NCI-H524 (cell line): ENCODE data around the gene ERVH48-1.
"Not testable (repeated sequence)": the region's sequence is repeated elsewhere in the genome, so short reads cannot be mapped to it uniquely, and the experiment has no call there.

Experiments used
- DNase-seq, 2 experiments: peaks; one replicate each; lab custom pipeline; 2025; lab: John Stamatoyannopoulos, UW

Gene ERVH48-1

GRCh38 chr21:42939582-42940413, 14.4 kb upstream of the ERVH48-1 start:
- DNase-seq, result no peak

DNA sequence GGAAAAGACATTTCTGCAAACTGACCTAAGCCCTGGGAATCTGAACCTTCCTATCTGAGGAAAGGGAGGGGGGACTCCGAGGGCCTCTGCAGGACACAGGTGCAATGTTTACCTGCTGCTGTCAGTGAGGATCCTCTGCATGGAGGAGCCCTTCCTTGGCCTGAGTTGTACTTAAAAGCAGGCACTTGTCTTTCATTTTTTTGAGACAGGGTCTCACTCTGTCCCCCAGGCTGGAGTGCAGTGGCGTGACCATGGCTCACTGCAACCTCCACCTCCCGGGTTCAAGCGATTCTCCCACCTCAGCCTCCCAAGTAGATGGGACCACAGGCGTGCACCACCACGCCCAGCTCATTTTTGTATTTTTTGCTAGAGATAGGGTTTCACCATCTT, 13.2 kb upstream of the ERVH48-1 start:
- DNase-seq, result not testable (repeated sequence)

- DNase-seq, result no peak
Measured at GRCh38 chr21:42937960-42938605, 12.7 kb upstream of the ERVH48-1 start.

DNA sequence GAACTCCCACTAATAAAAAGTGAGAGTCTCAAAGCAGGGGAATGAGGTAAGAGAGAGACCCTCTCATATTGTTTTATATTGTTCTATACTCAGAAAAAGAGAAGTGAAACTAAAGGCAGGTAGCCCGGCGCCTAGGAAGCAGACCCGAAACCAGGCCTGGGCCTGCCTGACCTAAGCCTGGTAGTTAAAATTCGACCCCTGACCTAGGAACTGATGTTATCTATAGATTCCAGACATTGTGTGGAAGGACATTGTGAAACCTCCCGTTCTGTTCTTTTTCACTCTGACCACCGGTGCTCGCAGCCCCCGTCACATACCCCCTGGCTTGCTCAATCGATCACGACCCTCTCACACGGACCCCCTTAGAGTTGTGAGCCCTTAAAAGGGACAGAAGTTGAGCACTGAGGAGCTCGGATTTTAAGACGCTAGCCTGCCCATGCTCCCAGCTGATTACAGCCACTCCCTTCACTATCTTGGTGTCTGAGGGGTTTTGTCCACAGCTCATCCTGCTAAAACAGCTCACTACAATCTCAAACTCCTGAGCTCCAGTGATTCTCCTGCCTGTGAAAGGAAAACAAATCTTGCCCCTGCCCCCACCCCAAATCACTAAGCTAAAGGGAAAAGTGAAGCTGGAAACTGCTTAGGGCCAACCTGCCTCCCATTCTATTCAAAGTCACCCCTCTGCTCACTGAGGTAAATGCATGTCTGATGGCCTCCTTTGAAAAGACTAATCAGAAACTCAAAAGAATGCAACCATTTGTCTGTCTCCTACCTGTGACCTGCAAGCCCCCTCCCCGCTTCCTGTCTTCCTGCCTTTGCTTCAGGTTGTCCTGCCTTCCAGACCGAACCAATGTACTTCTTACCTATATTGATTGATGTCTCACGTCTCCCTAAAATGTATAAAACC, 11.9 kb upstream of the ERVH48-1 start:
- DNase-seq, result not testable (repeated sequence)

GRCh38 chr21:42936360-42936759, 10.9 kb upstream of the ERVH48-1 start:
- DNase-seq, result not testable (repeated sequence)

- not testable (repeated sequence) for DNase-seq
Measured at GRCh38 chr21:42933973-42934372, 8.5 kb upstream of the ERVH48-1 start.

DNA sequence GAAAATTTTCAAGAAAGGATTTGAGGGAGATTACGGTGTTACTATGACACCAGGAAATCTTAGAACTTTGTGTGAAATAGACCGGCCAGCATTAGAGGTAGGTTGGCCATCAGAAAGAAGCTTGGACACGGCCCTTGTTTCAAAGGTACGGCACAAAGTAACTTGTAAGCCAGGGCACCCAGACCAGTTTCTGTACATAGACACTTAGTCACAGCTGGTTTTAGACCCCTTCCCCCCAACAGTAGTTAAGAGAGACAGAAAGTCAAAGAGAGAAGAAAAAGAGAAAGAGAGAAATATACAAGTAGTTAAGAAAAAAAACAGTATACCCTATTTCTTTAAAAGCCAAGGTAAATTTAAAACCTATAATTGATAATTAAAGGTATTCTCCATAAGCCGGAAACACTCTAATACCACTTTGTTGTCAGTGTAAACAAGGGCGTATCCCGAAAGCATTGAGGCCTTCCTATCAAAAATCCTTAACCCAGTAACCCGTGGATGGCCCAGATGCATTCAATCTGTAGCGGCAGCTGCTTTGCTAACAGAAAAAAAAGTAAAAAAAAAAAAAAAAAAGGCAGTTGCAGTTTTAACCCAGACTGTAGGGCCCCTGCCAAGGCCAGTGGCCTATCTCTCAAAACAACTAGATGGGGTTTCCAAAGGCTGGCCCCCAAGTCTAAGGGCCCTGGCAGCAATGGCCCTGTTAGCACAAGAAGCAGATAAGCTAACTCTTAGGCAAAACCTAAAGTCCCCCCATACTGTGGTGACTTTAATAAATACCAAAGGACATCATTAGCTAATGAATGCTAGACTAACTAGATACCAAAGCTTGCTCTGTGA, 7.9 kb upstream of the ERVH48-1 start:
- not testable (repeated sequence) for DNase-seq

- not testable (repeated sequence) for DNase-seq
Measured at GRCh38 chr21:42932378-42933136, 7.1 kb upstream of the ERVH48-1 start.

GRCh38 chr21:42931560-42932235, 6.3 kb upstream of the ERVH48-1 start:
- no peak for DNase-seq

DNA sequence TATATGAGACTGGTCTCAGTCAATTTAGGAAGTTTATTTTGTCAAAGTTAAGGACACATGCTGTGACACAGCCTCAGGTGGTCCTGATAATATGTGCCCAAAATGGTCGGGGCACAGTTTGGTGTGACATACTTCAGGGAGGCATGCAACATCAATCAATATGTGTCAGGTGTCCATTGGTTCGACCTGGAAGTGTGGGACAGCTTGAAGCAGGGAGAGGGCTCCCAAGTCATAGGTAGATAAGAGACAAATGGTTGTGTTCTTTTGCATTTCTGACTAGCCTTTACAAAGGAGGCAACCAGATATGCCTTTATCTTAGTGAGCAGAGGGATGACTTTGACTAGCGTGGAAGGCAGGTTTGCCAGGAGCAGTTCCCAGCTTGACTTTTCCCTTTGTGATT, 4.5 kb upstream of the ERVH48-1 start:
- DNase-seq, result no peak

- not testable (repeated sequence) for DNase-seq
Measured at GRCh38 chr21:42927474-42928200, 2.2 kb upstream of the ERVH48-1 start.

DNA sequence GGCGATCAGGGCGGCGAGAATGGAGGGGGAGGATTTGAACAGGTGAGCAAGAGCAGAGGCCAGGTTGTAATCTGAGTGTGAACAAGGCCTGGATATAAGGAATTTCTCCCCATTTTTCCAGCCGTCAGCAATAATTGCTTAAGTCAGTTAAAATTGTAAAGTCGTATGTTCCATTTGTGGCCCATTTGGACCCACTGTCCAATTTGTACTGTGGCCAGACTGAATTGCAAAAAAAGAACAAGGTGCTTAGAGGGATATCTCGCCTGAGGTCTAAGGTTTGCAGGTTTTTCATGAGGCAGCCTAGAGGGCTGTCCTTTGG, 1.0 kb downstream of the ERVH48-1 start:
- no peak for DNase-seq

DNA sequence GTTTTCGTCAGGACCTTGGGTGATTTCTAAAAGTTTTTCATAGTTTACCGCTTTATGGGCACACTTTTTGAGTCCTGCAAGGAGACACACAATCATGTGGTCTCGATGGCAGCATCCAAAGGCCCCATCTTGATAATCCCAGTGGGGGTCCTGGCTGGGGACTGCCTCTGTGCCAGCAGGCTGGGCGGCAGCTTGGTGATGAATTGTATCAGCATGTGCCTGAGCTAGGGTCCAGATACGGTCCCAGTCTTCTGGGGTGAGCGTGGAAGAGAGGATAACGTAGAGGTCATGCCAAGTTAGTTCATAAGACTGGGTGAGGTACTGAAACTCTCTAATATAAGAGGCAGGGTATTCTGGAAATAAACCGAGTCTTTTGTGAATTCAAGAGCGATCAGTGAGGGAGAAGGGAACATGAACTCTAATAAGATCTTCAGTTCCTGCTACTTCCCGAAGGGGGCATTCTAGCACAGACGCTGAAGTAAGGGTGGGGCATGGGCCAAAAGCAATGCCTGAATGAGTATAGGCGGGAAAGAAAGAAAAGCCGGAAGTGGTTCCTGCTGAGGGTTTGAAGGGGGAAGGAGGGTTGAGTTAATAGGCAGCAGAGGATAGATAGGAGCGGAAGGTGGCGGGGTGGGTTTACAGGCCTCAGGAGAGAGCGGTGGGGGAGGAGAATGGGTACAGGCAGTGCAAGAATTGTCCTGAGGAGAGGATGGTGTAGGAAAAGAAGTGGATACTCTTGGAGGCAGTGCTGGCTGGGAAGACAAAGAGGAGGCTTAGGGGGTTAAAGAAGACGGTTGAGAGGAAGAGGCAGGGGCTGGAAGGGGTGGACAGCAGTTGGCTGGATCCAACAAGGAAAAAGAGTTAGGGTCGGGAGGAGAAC, 1.6 kb downstream of the ERVH48-1 start:
- DNase-seq, result peak; percentile 92 to 95

- DNase-seq, result no peak
Measured at GRCh38 chr21:42922918-42923317, 2.5 kb downstream of the ERVH48-1 start.

DNA sequence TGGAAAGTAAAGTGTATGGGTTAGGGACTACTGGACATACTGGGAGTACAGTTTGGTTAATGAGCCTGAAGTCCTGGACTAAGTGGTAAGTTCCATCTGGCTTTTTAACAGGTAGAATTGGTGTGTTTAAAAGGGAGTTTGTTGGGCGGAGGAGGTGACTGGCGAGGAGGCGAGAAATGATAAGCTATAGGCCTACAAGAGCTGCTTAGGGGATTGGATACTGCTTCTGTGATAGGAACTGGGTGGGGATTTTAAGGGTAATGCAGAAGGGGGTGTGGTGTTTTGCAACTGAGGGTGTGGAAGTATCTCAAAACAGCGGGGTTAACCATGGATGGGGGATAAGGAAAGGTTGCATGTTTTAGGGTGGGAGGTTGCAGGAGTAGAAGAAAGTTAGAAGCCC, 3.5 kb downstream of the ERVH48-1 start:
- no peak for DNase-seq

DNA sequence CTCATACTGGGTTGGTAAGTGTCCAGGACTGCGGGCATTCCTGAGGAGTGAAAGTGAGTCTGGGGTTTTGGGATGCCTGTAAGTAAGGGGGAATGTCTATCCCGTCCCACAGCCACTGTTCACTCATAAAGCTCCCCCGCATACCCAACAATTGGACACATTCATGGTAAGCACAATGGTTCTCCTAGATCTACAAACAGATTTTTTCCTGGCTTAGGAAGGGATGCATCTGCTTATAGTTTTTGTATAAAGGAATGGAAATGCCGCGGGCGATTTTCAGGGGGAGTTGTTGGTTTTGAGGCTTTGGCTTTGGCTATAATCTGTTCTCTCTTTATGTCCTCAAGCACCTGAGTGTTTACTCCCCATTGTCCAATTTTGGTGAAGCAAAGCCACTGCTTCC, 7.1 kb downstream of the ERVH48-1 start:
- no peak for DNase-seq

DNA sequence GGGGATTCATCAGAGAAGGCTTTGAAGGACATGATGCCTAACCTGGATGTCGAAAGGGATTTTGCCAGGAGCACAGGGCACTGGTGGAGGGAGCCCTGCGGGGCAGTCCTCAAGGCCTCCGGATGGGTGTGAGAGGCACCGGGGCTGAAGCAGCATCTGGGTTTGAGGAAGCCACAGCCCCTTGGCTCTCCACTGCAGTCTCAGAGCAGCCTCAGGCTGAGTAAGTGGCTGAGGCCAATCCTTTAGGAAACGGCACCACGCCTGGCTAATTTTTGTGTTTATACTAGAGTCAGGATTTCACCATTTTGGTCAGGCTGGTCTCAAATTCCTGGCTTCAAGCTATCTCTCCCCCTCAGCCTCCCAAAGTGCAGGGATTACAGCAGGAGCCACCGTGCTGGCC, 12.0 kb downstream of the ERVH48-1 start:
- DNase-seq, result no peak

GRCh38 chr21:42911920-42912319, 13.5 kb downstream of the ERVH48-1 start:
- DNase-seq, result peak in 1 of 2 experiments; percentile 18

DNA sequence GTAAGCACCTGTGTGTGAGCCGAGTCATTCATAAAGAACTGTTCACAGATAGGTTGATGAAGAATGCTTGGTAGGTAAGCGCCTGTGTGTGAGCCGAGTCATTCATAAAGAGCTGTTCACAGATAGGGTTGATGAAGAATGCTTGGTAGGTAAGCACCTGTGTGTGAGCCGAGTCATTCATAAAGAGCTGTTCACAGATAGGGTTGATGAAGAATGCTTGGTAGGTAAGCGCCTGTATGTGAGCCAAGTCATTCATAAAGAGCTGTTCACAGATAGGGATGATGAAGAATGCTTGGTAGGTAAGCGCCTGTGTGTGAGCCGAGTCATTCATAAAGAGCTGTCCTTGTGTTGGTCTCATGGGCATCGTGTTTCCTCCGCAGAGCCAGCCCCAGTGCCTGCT, 16.9 kb downstream of the ERVH48-1 start:
- DNase-seq, result not testable (repeated sequence)
